GM19395 (cell line): ENCODE measurements around the gene SPATS2.
A peak's percentile ranks its signal among the peaks of the same experiment; 100 is the strongest.

Experiments
- ATAC-seq: cut with Tn5 transposase; IDR thresholded peaks from one replicate; pipeline ENCODE4 v1.9.1; 2021; ENCODE audit warnings: mild to moderate bottlenecking, moderate library complexity; ENCODE audit not compliant: unreplicated experiment

The SPATS2 gene

GRCh38 chr12:49552014-49552413 lies 184.8 kb downstream of the SPATS2 start:
- no peak for ATAC-seq

- no peak for ATAC-seq
Observed at GRCh38 chr12:49552425-49552824, 185.2 kb downstream of the SPATS2 start.

- no peak for ATAC-seq
Observed at GRCh38 chr12:49552899-49553298, 185.6 kb downstream of the SPATS2 start.

GRCh38 chr12:49553512-49554088 lies 186.3 kb downstream of the SPATS2 start:
- no peak for ATAC-seq

- ATAC-seq = no peak
Observed at GRCh38 chr12:49554266-49554665, 187.0 kb downstream of the SPATS2 start.

- no peak for ATAC-seq
Observed at GRCh38 chr12:49555631-49556390, 188.5 kb downstream of the SPATS2 start.

- no peak for ATAC-seq
Observed at GRCh38 chr12:49556391-49557186, 189.3 kb downstream of the SPATS2 start.

GRCh38 chr12:49557187-49557916 lies 190.1 kb downstream of the SPATS2 start:
- ATAC-seq = no peak

GRCh38 chr12:49557917-49558215 lies 190.6 kb downstream of the SPATS2 start:
- no peak for ATAC-seq

- ATAC-seq = no peak
Observed at GRCh38 chr12:49558526-49558925, 191.3 kb downstream of the SPATS2 start.

GRCh38 chr12:49559011-49559675 lies 191.9 kb downstream of the SPATS2 start:
- ATAC-seq = no peak

- ATAC-seq = no peak
Observed at GRCh38 chr12:49560695-49561094, 193.4 kb downstream of the SPATS2 start.

GRCh38 chr12:49562233-49562632 lies 195.0 kb downstream of the SPATS2 start:
- ATAC-seq = no peak

GRCh38 chr12:49562831-49563230 lies 195.6 kb downstream of the SPATS2 start:
- ATAC-seq = no peak

- ATAC-seq = no peak
Observed at GRCh38 chr12:49563951-49564685, 196.9 kb downstream of the SPATS2 start.

- no peak for ATAC-seq
Observed at GRCh38 chr12:49564686-49565405, 197.6 kb downstream of the SPATS2 start.

GRCh38 chr12:49565406-49566265 lies 198.4 kb downstream of the SPATS2 start:
- ATAC-seq = no peak

GRCh38 chr12:49566361-49566760 lies 199.1 kb downstream of the SPATS2 start:
- no peak for ATAC-seq

- ATAC-seq = peak; percentile 19
Observed at GRCh38 chr12:49567302-49567610, 200.0 kb downstream of the SPATS2 start.
